ENCODE measurements around the gene USP3. TPM values are rescaled to one million over a fixed set of nuclear protein-coding genes. Genes with fewer than 3 reads are reported as not detected.

USP3 gene
- total and polyA plus RNA-seq, 9 of the 15 experiments (the other 6 are each of a cell fraction or from before 2014, with no cell fraction given), result 17.3 to 54.3 (median 34.8) TPM

DNA sequence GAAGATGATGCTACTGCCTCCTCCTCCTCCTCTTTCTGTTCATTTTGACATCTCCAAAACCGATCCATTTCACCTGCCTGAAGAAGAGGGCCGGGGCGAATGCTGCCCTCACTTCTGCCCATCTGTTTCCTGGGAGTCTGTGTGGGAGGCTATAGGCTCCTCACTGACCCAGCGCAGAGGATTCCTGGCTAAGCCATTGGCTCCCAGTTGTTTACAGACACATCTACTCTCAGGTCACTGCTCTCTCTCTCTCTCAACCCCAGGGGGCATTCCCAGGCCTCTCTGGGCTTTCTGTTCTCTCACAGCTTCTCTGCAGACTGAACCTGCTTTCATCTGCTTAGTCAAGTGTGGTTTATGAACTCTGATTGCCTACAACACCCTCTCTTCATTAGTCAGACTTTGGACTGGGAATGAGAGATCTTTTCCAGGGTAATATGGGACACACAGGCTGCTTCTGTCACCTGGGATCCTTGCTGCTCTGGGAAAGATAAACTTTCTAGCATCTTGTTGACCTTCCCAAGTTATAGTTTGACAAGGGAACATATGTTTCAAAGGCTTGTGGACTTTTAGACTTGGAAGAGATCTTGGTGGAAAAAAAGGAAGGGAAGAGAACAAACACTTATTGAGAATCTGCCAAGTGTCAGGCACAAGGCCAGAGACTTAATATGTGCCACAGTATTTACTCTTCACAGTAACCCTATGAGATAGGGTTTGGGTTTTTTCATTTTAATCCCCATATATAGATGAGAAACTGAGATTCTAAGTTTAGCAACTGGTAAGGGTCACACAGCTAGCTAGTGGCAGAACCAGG lies 30.2 kb upstream of the USP3 start (continued):
- TF ChIP-seq, protein P1, sequence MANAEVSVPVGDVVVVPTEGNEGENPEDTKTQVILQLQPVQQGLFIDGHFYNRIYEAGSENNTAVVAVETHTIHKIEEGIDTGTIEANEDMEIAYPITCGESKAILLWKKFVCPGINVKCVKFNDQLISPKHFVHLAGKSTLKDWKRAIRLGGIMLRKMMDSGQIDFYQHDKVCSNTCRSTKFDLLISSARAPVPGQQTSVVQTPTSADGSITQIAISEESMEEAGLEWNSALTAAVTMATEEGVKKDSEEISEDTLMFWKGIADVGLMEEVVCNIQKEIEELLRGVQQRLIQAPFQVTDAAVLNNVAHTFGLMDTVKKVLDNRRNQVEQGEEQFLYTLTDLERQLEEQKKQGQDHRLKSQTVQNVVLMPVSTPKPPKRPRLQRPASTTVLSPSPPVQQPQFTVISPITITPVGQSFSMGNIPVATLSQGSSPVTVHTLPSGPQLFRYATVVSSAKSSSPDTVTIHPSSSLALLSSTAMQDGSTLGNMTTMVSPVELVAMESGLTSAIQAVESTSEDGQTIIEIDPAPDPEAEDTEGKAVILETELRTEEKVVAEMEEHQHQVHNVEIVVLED (CRISPR knock-in tag; IDR thresholded peaks at IDR 0.05), result no peak
- TF ChIP-seq PTRF (tag; IDR thresholded peaks at IDR 0.05) (no peak), PTBP1 (IDR thresholded peaks at IDR 0.05; ENCODE audit: low read depth, low read length) (no peak), MECOM (CRISPR knock-in tag; IDR thresholded peaks at IDR 0.05) (no peak), ATF7 (IDR thresholded peaks at IDR 0.05) (no peak), SOX6 (IDR thresholded peaks at IDR 0.05) (no peak), ETS2 (tag; IDR thresholded peaks at IDR 0.05; ENCODE audit: borderline replicate concordance, poor library complexity, severe bottlenecking) (no peak), SPI1 (IDR thresholded peaks at IDR 0.05; ENCODE audit: borderline replicate concordance, low read depth, low read length) (no peak), ZNF165 (CRISPR knock-in tag; IDR thresholded peaks at IDR 0.05; ENCODE audit: borderline replicate concordance) (no peak), CBX3 (IDR thresholded peaks at IDR 0.05; ENCODE audit: borderline replicate concordance in 1 of 2, low read length in 2 of 2) (no peak), NR2C2 (CRISPR knock-in tag; IDR thresholded peaks at IDR 0.05) (no peak), NR2C2 (tag; IDR thresholded peaks at IDR 0.05) (peak; percentile 79), RAD21 (CRISPR knock-in tag; conservative IDR thresholded peaks at IDR 0.05 in 1 of 2, IDR thresholded peaks at IDR 0.05 in 1 of 2) (peak in 1 of 2 experiments; percentile 28; a peak in 1 of 4 replicates), NR2F6 (CRISPR knock-in tag; IDR thresholded peaks at IDR 0.05) (no peak), ELF1 (tag; IDR thresholded peaks at IDR 0.05) (no peak), ZNF12 (CRISPR knock-in tag; IDR thresholded peaks at IDR 0.05) (no peak)
- TF ChIP-seq, protein P2, sequence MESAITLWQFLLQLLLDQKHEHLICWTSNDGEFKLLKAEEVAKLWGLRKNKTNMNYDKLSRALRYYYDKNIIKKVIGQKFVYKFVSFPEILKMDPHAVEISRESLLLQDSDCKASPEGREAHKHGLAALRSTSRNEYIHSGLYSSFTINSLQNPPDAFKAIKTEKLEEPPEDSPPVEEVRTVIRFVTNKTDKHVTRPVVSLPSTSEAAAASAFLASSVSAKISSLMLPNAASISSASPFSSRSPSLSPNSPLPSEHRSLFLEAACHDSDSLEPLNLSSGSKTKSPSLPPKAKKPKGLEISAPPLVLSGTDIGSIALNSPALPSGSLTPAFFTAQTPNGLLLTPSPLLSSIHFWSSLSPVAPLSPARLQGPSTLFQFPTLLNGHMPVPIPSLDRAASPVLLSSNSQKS (CRISPR knock-in tag; IDR thresholded peaks at IDR 0.05), result no peak
- TF ChIP-seq, protein P3, sequence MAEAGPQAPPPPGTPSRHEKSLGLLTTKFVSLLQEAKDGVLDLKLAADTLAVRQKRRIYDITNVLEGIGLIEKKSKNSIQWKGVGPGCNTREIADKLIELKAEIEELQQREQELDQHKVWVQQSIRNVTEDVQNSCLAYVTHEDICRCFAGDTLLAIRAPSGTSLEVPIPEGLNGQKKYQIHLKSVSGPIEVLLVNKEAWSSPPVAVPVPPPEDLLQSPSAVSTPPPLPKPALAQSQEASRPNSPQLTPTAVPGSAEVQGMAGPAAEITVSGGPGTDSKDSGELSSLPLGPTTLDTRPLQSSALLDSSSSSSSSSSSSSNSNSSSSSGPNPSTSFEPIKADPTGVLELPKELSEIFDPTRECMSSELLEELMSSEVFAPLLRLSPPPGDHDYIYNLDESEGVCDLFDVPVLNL (CRISPR knock-in tag; IDR thresholded peaks at IDR 0.05; ENCODE audit: low read depth), result no peak
- TF ChIP-seq, protein P4, sequence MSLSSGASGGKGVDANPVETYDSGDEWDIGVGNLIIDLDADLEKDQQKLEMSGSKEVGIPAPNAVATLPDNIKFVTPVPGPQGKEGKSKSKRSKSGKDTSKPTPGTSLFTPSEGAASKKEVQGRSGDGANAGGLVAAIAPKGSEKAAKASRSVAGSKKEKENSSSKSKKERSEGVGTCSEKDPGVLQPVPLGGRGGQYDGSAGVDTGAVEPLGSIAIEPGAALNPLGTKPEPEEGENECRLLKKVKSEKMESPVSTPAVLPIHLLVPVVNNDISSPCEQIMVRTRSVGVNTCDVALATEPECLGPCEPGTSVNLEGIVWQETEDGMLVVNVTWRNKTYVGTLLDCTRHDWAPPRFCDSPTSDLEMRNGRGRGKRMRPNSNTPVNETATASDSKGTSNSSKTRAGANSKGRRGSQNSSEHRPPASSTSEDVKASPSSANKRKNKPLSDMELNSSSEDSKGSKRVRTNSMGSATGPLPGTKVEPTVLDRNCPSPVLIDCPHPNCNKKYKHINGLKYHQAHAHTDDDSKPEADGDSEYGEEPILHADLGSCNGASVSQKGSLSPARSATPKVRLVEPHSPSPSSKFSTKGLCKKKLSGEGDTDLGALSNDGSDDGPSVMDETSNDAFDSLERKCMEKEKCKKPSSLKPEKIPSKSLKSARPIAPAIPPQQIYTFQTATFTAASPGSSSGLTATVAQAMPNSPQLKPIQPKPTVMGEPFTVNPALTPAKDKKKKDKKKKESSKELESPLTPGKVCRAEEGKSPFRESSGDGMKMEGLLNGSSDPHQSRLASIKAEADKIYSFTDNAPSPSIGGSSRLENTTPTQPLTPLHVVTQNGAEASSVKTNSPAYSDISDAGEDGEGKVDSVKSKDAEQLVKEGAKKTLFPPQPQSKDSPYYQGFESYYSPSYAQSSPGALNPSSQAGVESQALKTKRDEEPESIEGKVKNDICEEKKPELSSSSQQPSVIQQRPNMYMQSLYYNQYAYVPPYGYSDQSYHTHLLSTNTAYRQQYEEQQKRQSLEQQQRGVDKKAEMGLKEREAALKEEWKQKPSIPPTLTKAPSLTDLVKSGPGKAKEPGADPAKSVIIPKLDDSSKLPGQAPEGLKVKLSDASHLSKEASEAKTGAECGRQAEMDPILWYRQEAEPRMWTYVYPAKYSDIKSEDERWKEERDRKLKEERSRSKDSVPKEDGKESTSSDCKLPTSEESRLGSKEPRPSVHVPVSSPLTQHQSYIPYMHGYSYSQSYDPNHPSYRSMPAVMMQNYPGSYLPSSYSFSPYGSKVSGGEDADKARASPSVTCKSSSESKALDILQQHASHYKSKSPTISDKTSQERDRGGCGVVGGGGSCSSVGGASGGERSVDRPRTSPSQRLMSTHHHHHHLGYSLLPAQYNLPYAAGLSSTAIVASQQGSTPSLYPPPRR (CRISPR knock-in tag; IDR thresholded peaks at IDR 0.05; ENCODE audit: borderline replicate concordance), result no peak

Measured in K562 (cell line).